GM12891 (cell line): ENCODE results near the gene C2orf92.

Experiments
- POLR2A ChIP-seq: IDR thresholded peaks from 2 replicates; pipeline ENCODE4 v1.6.1; 2011; ENCODE audit warnings: low read depth, low read length, control low read depth
- POLR2AphosphoS5 ChIP-seq: IDR thresholded peaks from 2 replicates; pipeline ENCODE4 v1.6.1; 2011; ENCODE audit warnings: low read depth, low read length, control low read depth

DNA sequence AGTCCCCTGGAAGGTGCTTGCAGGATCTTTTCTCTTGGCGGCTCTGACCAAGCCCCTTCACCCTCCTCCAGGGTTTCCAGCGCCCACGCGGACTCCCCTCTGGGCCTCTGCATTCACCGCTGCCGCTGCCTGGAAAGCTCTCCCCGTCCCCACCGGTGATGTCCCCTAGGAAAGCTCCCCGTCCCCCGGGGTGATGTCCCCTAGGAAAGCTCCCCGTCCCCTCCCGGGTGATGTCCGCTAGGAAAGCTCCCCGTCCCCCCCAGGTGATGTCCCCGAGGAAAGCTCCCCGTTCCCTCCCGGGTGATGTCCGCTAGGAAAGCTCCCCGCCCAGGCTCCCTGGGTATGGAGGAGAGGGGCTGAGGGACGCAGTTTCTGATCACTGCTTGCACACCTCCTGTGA, 71.7 kb downstream of the C2orf92 start:
- no peak for TF ChIP-seq POLR2A
- TF ChIP-seq POLR2AphosphoS5 = no peak; the same call in 1 of the 2 replicates
